Measurements from ENCODE around the gene RHCG. TPM values are rescaled to one million over a fixed set of nuclear protein-coding genes. Genes with fewer than 3 reads are reported as not detected.

Gene RHCG
- total and polyA plus RNA-seq, 5 donors from 2014 or later = not detected

DNA sequence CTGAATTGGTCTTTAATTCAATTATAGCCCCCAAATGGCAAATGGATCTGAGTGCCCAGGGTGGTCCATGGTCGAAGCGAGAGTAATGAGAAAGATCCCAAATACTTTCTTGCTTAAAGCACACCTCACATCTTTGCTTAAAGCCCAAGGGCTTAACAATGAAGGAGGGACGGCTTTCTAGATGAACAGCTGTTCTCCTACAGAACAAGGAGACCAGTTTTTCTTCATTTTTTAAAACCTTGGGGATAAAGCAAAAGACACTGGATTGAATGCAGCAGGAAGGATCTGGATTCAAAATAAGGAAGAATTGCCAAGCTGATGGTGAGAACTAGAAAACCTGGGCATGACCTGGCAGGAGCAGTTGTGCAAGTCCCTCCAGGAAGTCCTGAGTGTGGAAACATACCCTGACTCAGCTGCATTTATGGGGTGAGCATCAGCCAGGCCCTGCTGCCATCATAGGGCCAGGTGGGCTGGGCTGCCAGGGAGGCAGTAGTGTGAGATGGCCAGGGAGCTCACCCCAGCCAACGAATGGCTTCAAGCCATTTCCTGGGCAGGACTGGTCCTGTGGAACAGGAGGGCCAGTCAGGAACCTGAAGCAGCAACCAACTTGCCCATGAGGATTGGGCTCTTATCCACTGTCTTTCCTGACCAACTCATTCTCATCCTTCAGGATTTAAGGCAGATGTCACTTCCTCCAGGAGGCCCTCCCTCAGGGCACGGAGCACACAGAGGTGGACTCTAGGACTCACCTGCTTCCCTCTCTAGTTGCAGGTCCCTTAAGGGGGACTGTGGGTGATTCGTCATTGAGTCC is 18.4 kb upstream of the RHCG start:
- no peak overlapping the region for H3K4me3 Mint-ChIP-seq
- H3K9me3 ChIP-seq (ENCODE audit: control insufficient read depth in 2 of 2, low read length in 2 of 2) = no peaks in the 10 kb centered on the region
- no peak overlapping the region for H3K4me3 ChIP-seq (ENCODE audit: low read depth, low read length)
- no peaks in the 10 kb centered on the region for H3K36me3 Mint-ChIP-seq
- H3K27ac ChIP-seq (ENCODE audit: insufficient read depth, low read length, poor library complexity, severe bottlenecking) = no peak overlapping the region
- H3K27me3 Mint-ChIP-seq = peaks cover 36% of the 10 kb centered on the region
- ATAC-seq (ENCODE audit: low read depth in 2 of 2) (no peak), DNase-seq (no peak)
- no peaks in the 10 kb centered on the region for H3K4me1 Mint-ChIP-seq
- H3K9me3 Mint-ChIP-seq = peaks cover 0 to 2% (median 0%) of the 10 kb centered on the region in 7 donors
- H3K4me1 ChIP-seq (ENCODE audit: control insufficient read depth, insufficient read depth, low read length, poor library complexity, severe bottlenecking) = no peaks in the 10 kb centered on the region
- peaks cover 19% of the 10 kb centered on the region for H3K27me3 ChIP-seq (ENCODE audit: control insufficient read depth, insufficient read depth, low read length)
- H3K27ac Mint-ChIP-seq = no peak overlapping the region
- no peaks in the 10 kb centered on the region for H3K36me3 ChIP-seq (ENCODE audit: control insufficient read depth, insufficient read depth, low read length)

DNA sequence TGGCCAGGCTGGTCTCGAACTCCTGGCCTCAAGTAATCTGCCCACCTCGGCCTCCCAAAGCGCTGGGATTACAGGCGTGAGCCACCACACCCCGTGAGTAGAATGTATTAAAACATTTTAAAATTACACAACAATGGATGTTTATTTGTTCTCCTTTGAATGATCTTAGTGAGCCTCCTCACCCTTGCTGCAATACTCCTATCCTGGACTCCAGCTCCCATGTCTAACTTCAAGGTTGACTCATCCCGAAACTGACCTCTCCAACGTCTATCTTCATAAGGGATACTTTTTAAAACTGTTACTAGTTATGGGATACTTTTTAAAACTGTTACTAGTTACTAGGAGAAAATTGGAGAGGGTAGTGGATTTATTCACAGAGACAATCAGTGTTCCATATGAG is 17.8 kb upstream of the RHCG start:
- H3K9me3 ChIP-seq (ENCODE audit: control insufficient read depth in 2 of 2, low read length in 2 of 2) = no peaks in the 10 kb centered on the region
- ATAC-seq (ENCODE audit: low read depth in 2 of 2) (no peak), DNase-seq (no peak)
- H3K27me3 Mint-ChIP-seq = peaks cover 30% of the 10 kb centered on the region
- no peaks in the 10 kb centered on the region for H3K36me3 Mint-ChIP-seq
- no peak overlapping the region for H3K4me3 ChIP-seq (ENCODE audit: low read depth, low read length)
- no peak overlapping the region for H3K27ac ChIP-seq (ENCODE audit: insufficient read depth, low read length, poor library complexity, severe bottlenecking)
- no peak overlapping the region for H3K27ac Mint-ChIP-seq
- H3K27me3 ChIP-seq (ENCODE audit: control insufficient read depth, insufficient read depth, low read length) = peaks cover 19% of the 10 kb centered on the region
- H3K4me3 Mint-ChIP-seq = no peak overlapping the region
- H3K4me1 Mint-ChIP-seq = no peaks in the 10 kb centered on the region
- no peaks in the 10 kb centered on the region for H3K4me1 ChIP-seq (ENCODE audit: control insufficient read depth, insufficient read depth, low read length, poor library complexity, severe bottlenecking)
- peaks cover 0 to 2% (median 0%) of the 10 kb centered on the region in 7 donors for H3K9me3 Mint-ChIP-seq
- H3K36me3 ChIP-seq (ENCODE audit: control insufficient read depth, insufficient read depth, low read length) = no peaks in the 10 kb centered on the region

DNA sequence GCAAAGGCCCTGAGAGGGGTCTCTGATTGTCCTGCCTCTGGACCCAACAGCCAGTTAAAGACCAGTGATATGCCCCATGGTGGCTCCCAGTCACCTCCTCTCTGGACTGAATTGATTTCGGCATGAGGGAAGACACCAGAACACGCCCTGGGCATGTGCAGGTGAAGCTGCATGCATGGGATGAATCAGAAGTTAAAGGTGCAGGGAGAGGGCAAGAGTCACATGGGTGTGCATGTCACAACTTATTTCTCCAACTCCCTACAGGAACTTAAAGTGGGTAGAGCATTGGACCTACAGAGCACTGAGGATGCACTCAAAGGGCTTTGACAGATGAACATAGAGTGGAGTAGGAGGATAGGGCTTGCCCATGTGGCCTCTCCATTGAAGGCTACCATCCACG is 16.9 kb upstream of the RHCG start:
- Mint-ChIP-seq H3K27ac (no peak overlapping the region), H3K9me3 (peaks cover 0 to 2% (median 0%) of the 10 kb centered on the region in 7 donors), H3K27me3 (peaks cover 28% of the 10 kb centered on the region), H3K4me1 (no peaks in the 10 kb centered on the region), H3K4me3 (no peak overlapping the region), H3K36me3 (no peaks in the 10 kb centered on the region)
- DNase-seq (no peak), ATAC-seq (ENCODE audit: low read depth in 2 of 2) (no peak)
- no peaks in the 10 kb centered on the region for H3K4me1 ChIP-seq (ENCODE audit: control insufficient read depth, insufficient read depth, low read length, poor library complexity, severe bottlenecking)
- no peaks in the 10 kb centered on the region for H3K36me3 ChIP-seq (ENCODE audit: control insufficient read depth, insufficient read depth, low read length)
- no peak overlapping the region for H3K27ac ChIP-seq (ENCODE audit: insufficient read depth, low read length, poor library complexity, severe bottlenecking)
- peaks cover 19% of the 10 kb centered on the region for H3K27me3 ChIP-seq (ENCODE audit: control insufficient read depth, insufficient read depth, low read length)
- no peak overlapping the region for H3K4me3 ChIP-seq (ENCODE audit: low read depth, low read length)
- no peaks in the 10 kb centered on the region for H3K9me3 ChIP-seq (ENCODE audit: control insufficient read depth in 2 of 2, low read length in 2 of 2)

DNA sequence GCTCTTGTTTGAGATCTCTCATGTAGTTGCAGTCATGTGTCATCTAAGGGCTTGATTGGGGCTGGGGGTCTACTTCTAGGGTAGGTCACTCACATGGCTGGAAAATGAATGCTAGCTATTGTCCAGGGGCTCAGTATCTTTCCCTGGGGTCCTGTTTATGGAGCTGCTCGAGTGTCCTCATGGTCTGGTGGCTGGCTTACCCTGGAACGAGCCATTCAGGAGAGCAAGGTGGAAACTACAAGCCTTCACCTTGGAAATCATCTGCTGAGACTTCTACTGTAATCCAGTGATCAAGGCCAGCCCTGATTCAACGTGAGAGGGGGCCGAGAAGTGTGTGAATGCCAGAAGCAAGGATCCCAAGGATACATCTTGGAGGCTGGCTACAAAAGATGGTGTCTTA is 16.2 kb upstream of the RHCG start:
- Histone ChIP-seq H3K27me3 (ENCODE audit: control insufficient read depth, insufficient read depth, low read length) (peaks cover 19% of the 10 kb centered on the region), H3K36me3 (ENCODE audit: control insufficient read depth, insufficient read depth, low read length) (no peaks in the 10 kb centered on the region), H3K9me3 (ENCODE audit: control insufficient read depth in 2 of 2, low read length in 2 of 2) (no peaks in the 10 kb centered on the region), H3K4me3 (ENCODE audit: low read depth, low read length) (no peak overlapping the region), H3K27ac (ENCODE audit: insufficient read depth, low read length, poor library complexity, severe bottlenecking) (no peak overlapping the region), H3K4me1 (ENCODE audit: control insufficient read depth, insufficient read depth, low read length, poor library complexity, severe bottlenecking) (no peaks in the 10 kb centered on the region)
- peaks cover 0 to 2% (median 0%) of the 10 kb centered on the region in 7 donors for H3K9me3 Mint-ChIP-seq
- no peaks in the 10 kb centered on the region for H3K36me3 Mint-ChIP-seq
- DNase-seq (no peak), ATAC-seq (ENCODE audit: low read depth in 2 of 2) (no peak)
- no peak overlapping the region for H3K4me3 Mint-ChIP-seq
- H3K27ac Mint-ChIP-seq = no peak overlapping the region
- H3K4me1 Mint-ChIP-seq = no peaks in the 10 kb centered on the region
- H3K27me3 Mint-ChIP-seq = peaks cover 28% of the 10 kb centered on the region

DNA sequence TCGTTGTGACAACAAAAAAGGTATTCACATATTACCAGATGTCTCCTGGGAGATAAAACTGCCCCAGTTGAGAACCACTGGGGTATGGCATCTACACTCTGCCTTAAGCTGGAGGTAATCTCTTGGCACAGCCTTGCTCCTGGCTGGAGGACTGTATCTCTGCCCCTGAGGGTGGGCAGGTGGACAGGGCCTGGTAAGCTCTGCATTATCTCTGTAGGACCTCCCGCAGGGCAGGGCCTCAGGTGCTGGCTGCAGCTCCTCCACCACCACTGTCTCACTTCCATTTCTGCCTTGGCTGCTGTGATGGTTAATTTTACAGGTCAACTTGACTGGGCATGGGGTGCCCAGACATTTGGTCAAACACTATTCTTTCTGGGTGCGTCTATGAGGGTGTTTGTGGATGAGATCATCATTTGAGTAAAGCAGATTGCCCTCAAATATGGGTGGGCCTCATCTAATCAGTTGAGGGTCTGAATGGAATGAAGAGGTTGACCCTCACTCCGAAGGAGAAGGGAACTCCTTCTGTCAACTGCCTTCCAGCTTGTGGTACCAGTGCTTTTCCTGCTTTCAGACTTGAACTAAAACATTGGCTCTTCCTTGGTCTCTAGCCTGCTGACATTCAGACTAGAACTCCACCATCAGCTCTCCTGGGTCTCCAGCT is 9.8 kb upstream of the RHCG start:
- H3K27me3 ChIP-seq (ENCODE audit: control insufficient read depth, insufficient read depth, low read length) = peaks cover 7% of the 10 kb centered on the region
- H3K4me3 ChIP-seq (ENCODE audit: low read depth, low read length) = no peak overlapping the region
- Mint-ChIP-seq H3K27me3 (peaks cover 10% of the 10 kb centered on the region), H3K4me3 (no peak overlapping the region), H3K4me1 (no peaks in the 10 kb centered on the region), H3K36me3 (no peaks in the 10 kb centered on the region), H3K27ac (no peak overlapping the region), H3K9me3 (peaks cover 0 to 2% (median 0%) of the 10 kb centered on the region in 7 donors)
- no peak overlapping the region for H3K27ac ChIP-seq (ENCODE audit: insufficient read depth, low read length, poor library complexity, severe bottlenecking)
- no peaks in the 10 kb centered on the region for H3K36me3 ChIP-seq (ENCODE audit: control insufficient read depth, insufficient read depth, low read length)
- DNase-seq (no peak), ATAC-seq (ENCODE audit: low read depth in 2 of 2) (no peak)
- no peaks in the 10 kb centered on the region for H3K9me3 ChIP-seq (ENCODE audit: control insufficient read depth in 2 of 2, low read length in 2 of 2)
- no peaks in the 10 kb centered on the region for H3K4me1 ChIP-seq (ENCODE audit: control insufficient read depth, insufficient read depth, low read length, poor library complexity, severe bottlenecking)

DNA sequence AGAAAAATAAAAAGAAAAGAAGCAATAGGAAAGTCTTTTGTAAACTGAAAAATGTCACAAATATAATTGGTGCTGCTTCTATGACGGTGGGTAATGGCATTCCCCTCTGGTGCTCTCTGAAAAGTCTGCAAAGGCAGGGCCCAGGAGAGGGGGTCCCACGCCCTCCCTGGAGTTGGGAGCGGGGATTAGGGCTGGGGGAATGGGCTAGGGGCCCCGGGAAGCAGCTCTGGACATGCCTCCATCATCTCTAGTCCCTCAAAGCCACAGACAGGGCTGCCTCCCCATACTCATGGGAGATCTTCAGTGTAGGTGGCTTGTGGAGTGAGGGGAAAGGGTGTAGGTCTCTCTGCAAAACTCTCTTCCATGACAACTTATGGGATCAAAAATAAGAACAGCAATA is 7.8 kb upstream of the RHCG start:
- H3K9me3 Mint-ChIP-seq = peaks cover 0 to 2% (median 0%) of the 10 kb centered on the region in 7 donors
- DNase-seq = no peak
- no peaks in the 10 kb centered on the region for H3K4me1 Mint-ChIP-seq
- H3K9me3 ChIP-seq (ENCODE audit: control insufficient read depth in 2 of 2, low read length in 2 of 2) = no peaks in the 10 kb centered on the region
- H3K27ac ChIP-seq (ENCODE audit: insufficient read depth, low read length, poor library complexity, severe bottlenecking) = no peak overlapping the region
- peak overlapping the region in 1 of 3 donors; percentile 11 for H3K27ac Mint-ChIP-seq
- peaks cover 6% of the 10 kb centered on the region for H3K27me3 ChIP-seq (ENCODE audit: control insufficient read depth, insufficient read depth, low read length)
- peaks cover 12% of the 10 kb centered on the region for H3K27me3 Mint-ChIP-seq
- ATAC-seq (ENCODE audit: low read depth in 2 of 2) = no peak
- H3K36me3 Mint-ChIP-seq = no peaks in the 10 kb centered on the region
- H3K4me3 Mint-ChIP-seq = no peak overlapping the region
- H3K4me3 ChIP-seq (ENCODE audit: low read depth, low read length) = no peak overlapping the region
- H3K36me3 ChIP-seq (ENCODE audit: control insufficient read depth, insufficient read depth, low read length) = no peaks in the 10 kb centered on the region
- H3K4me1 ChIP-seq (ENCODE audit: control insufficient read depth, insufficient read depth, low read length, poor library complexity, severe bottlenecking) = no peaks in the 10 kb centered on the region

DNA sequence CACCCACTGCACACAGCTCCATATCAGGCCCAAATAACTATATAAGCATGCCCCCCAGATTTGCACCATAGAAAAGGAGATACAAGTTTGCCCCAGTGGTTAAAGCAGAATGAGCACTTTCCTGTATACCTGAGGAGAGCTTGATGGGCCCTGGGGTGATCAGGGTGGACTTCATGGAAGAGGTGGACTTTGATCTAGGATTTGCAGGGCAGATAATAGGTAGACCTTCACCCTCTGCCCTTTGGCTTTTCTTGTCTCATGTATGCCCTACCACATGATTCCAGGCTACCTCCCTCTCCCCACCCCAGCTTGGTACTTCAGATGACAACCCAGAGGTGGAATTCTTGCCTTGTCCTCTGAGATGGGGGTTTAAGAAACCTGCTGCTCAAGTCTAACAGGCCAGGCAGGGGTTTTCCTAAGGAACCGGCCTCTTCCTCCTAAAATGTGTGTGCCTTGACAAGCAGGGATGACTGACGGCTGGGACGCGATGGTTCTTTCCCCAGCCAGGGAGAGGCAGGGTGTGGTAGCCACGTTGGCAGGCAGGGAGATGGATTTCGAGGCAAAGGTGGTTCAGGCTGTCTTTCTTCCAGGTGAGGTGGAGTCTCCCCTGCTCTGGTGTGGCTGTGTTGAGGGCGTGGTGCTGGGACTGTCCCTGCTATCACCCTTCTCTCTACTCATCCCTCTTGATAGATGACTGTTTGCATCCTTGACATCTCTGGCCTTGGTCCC is 6.6 kb upstream of the RHCG start:
- peaks cover 0 to 2% (median 0%) of the 10 kb centered on the region in 7 donors for H3K9me3 Mint-ChIP-seq
- H3K27me3 Mint-ChIP-seq = peaks cover 23% of the 10 kb centered on the region
- ATAC-seq (ENCODE audit: low read depth in 2 of 2) (no peak), DNase-seq (no peak)
- H3K9me3 ChIP-seq (ENCODE audit: control insufficient read depth in 2 of 2, low read length in 2 of 2) = no peaks in the 10 kb centered on the region
- no peak overlapping the region for H3K27ac Mint-ChIP-seq
- H3K27ac ChIP-seq (ENCODE audit: insufficient read depth, low read length, poor library complexity, severe bottlenecking) = no peak overlapping the region
- H3K4me1 Mint-ChIP-seq = no peaks in the 10 kb centered on the region
- H3K4me3 Mint-ChIP-seq = no peak overlapping the region
- no peaks in the 10 kb centered on the region for H3K36me3 ChIP-seq (ENCODE audit: control insufficient read depth, insufficient read depth, low read length)
- no peak overlapping the region for H3K4me3 ChIP-seq (ENCODE audit: low read depth, low read length)
- no peaks in the 10 kb centered on the region for H3K4me1 ChIP-seq (ENCODE audit: control insufficient read depth, insufficient read depth, low read length, poor library complexity, severe bottlenecking)
- peaks cover 6% of the 10 kb centered on the region for H3K27me3 ChIP-seq (ENCODE audit: control insufficient read depth, insufficient read depth, low read length)
- no peaks in the 10 kb centered on the region for H3K36me3 Mint-ChIP-seq
